Testis (tissue), 2 donors: ENCODE measurements around the gene UGT2B11.
"Not testable (repeated sequence)": the region's sequence is repeated elsewhere in the genome, so short reads cannot be mapped to it uniquely, and the experiment has no call there.

Source experiments
- CTCF ChIP-seq, 3 experiments: fragments of 450-650 bp in 2 of 3; fragments of 200-600 bp in 1 of 3; sonication (generic) in 1 of 3; IDR thresholded peaks; one replicate each; pipeline ENCODE4 v1.5.1; 2016 to 2019; ENCODE audit warnings: antibody characterized with exemption in 3 of 3, mild to moderate bottlenecking in 2 of 3, moderate library complexity in 1 of 3
- POLR2A ChIP-seq: fragments of 450-650 bp; IDR thresholded peaks from one replicate; pipeline ENCODE4 v1.6.1; 2017; ENCODE audit warnings: antibody characterized with exemption, mild to moderate bottlenecking, moderate library complexity

- not testable (repeated sequence) for TF ChIP-seq CTCF (IDR thresholded peaks at IDR 0.05); POLR2A
Measured at GRCh38 chr4:69169171-69169570, 45.4 kb downstream of the UGT2B11 start.
